A549 (cell line): ENCODE data around the gene HK1. TPM values are rescaled to one million over a fixed set of nuclear protein-coding genes. Genes with fewer than 3 reads are reported as not detected.

Experiments
- ATAC-seq, 2 experiments: fragments of 200-7000 bp in 1 of 2; fragments of >200 bp in 1 of 2; cut with Nextera tagmentation in 1 of 2; cut with Tn5 transposase in 1 of 2; 3 replicates each; pipeline versions ENCODE4 v1.8.0 to v1.9.1; 2018 to 2020; ENCODE audit warnings: mild to moderate bottlenecking in 1 of 2, moderate library complexity in 1 of 2
- CTCF ChIA-PET: fragments of 300-600 bp; sonication (Branson Sonifier 250); formaldehyde crosslinking; extraction: SDS; loops from one replicate; lab custom pipeline; 2021; ENCODE audit warnings: antibody characterized with exemption, inconsistent platforms; lab: Yijun Ruan, JAX
- POLR2A ChIA-PET: fragments of 350-600 bp; formaldehyde crosslinking; extraction: SDS; loops from one replicate; lab custom pipeline; 2021; ENCODE audit warnings: antibody characterized with exemption, inconsistent platforms; lab: Yijun Ruan, JAX
- DNase-seq, 2 experiments: peaks; one replicate each; pipeline versions ENCODE4 v3.0.0 to v3.0.0-alpha.2; 2011 to 2016; ENCODE audit warnings: low read depth in 1 of 2, low spot score in 1 of 2
- FAIRE-seq: peaks from 2 replicates; lab custom pipeline; 2011; peaks lifted over from hg19 to GRCh38; lab: Jason Lieb, UNC
- H3K27ac ChIP-seq, 2 experiments: fragments of >200 bp; sonication (Bioruptor Twin); formaldehyde crosslinking; 3 replicates each; pipeline ENCODE4 v1.5.1; 2016 to 2017
- H3K4me1 ChIP-seq: fragments of >200 bp; sonication (Bioruptor Twin); formaldehyde crosslinking; 3 replicates; pipeline ENCODE4 v1.6.1; 2016
- H3K4me2 ChIP-seq: fragments of >200 bp; sonication (Bioruptor Twin); formaldehyde crosslinking; 3 replicates; pipeline ENCODE4 v1.6.1; 2016
- H3K4me3 ChIP-seq: fragments of >200 bp; sonication (Bioruptor Twin); formaldehyde crosslinking; 3 replicates; pipeline ENCODE4 v1.5.1; 2016
- H3K9me3 ChIP-seq: fragments of >200 bp; sonication (Bioruptor Twin); formaldehyde crosslinking; 3 replicates; pipeline ENCODE4 v1.6.1; 2016
- BHLHE40 ChIP-seq: IDR thresholded peaks from 2 replicates; pipeline ENCODE4 v1.6.1; 2012; ENCODE audit warnings: low read depth, low read length, inconsistent platforms
- CBX8 ChIP-seq: fragments of 200-600 bp; sonication (generic); IDR thresholded peaks from 2 replicates; pipeline ENCODE4 v1.6.1; 2016
- CEBPB ChIP-seq, 2 experiments: fragments of >200 bp in 1 of 2; sonication (Bioruptor Twin) in 1 of 2; formaldehyde crosslinking in 1 of 2; IDR thresholded peaks; 2 replicates each; pipeline ENCODE4 v1.6.1; 2012 to 2016
- CHD4 ChIP-seq: fragments of 200-600 bp; sonication (generic); IDR thresholded peaks from 2 replicates; pipeline ENCODE4 v1.6.1; 2016; ENCODE audit warnings: antibody characterized with exemption, mild to moderate bottlenecking, borderline replicate concordance
- EHF ChIP-seq: fragments of 250-450 bp; sonication (Bioruptor Pico); IDR thresholded peaks from 2 replicates; pipeline ENCODE4 v1.5.0; 2020; ENCODE audit warnings: mild to moderate bottlenecking
- FOSL2 ChIP-seq, 2 experiments: fragments of 450-650 bp in 1 of 2; fragments of >200 bp in 1 of 2; sonication (Bioruptor Twin) in 1 of 2; formaldehyde crosslinking; IDR thresholded peaks; 2 replicates each; pipeline versions ENCODE4 v1.5.0 to v1.6.1; 2016 to 2020; ENCODE audit warnings: mild to moderate bottlenecking in 1 of 2, moderate library complexity in 1 of 2
- FOXS1 ChIP-seq: fragments of 250-450 bp; sonication (Bioruptor Pico); IDR thresholded peaks from 2 replicates; pipeline ENCODE4 v1.5.0; 2020; ENCODE audit warnings: mild to moderate bottlenecking, moderate library complexity
- HDAC2 ChIP-seq: fragments of 200-600 bp; sonication (generic); IDR thresholded peaks from 2 replicates; pipeline ENCODE4 v1.6.1; 2016
- HEYL ChIP-seq: fragments of 250-450 bp; sonication (Bioruptor Pico); IDR thresholded peaks from 2 replicates; pipeline ENCODE4 v1.8.0; 2021; ENCODE audit warnings: mild to moderate bottlenecking, moderate library complexity
- HOXB13 ChIP-seq: fragments of 250-450 bp; sonication (Bioruptor Pico); IDR thresholded peaks from 2 replicates; pipeline ENCODE4 v1.5.0; 2020; ENCODE audit warnings: low read depth, mild to moderate bottlenecking, moderate library complexity
- HOXB5 ChIP-seq: fragments of 250-450 bp; sonication (Bioruptor Pico); IDR thresholded peaks from 2 replicates; pipeline ENCODE4 v1.5.0; 2020; ENCODE audit warnings: mild to moderate bottlenecking, moderate library complexity
- JUNB ChIP-seq: fragments of >200 bp; sonication (Bioruptor Twin); formaldehyde crosslinking; IDR thresholded peaks from 2 replicates; pipeline ENCODE4 v1.6.1; 2016
- MAFK ChIP-seq: fragments of 450-650 bp; IDR thresholded peaks from 2 replicates; pipeline ENCODE4 v1.6.1; 2014; ENCODE audit not compliant: partially characterized antibody
- MAZ ChIP-seq: fragments of 150-350 bp; IDR thresholded peaks from 2 replicates; pipeline ENCODE4 v1.6.1; 2014; ENCODE audit warnings: antibody characterized with exemption, low read depth, low read length, borderline replicate concordance
- NFE2L2 ChIP-seq: fragments of 150-350 bp; conservative IDR thresholded peaks from 2 replicates; pipeline ENCODE4 v1.6.1; 2014; ENCODE audit warnings: low read length
- PHF8 ChIP-seq: fragments of 200-600 bp; sonication (generic); IDR thresholded peaks from 2 replicates; pipeline ENCODE4 v1.6.1; 2016; ENCODE audit warnings: low read depth, mild to moderate bottlenecking, antibody characterized with exemption, moderate library complexity, borderline replicate concordance
- POLR2AphosphoS2 ChIP-seq: conservative IDR thresholded peaks from 2 replicates; pipeline ENCODE4 v1.6.1; 2012; ENCODE audit warnings: low read length, improper control_type of control experiment, inconsistent platforms
- SREBF2 ChIP-seq: fragments of 450-650 bp; IDR thresholded peaks from 2 replicates; pipeline ENCODE4 v1.6.1; 2014; ENCODE audit warnings: mild to moderate bottlenecking, moderate library complexity
- TFCP2L1 ChIP-seq: fragments of 250-450 bp; sonication (Bioruptor Pico); IDR thresholded peaks from 2 replicates; pipeline ENCODE4 v1.5.0; 2021; ENCODE audit warnings: mild to moderate bottlenecking
- TP53 ChIP-seq: fragments of 250-450 bp; sonication (Bioruptor Pico); IDR thresholded peaks from 2 replicates; pipeline ENCODE4 v1.5.0; 2021; ENCODE audit warnings: mild to moderate bottlenecking, moderate library complexity
- ZNF302 ChIP-seq: fragments of 250-450 bp; sonication (Bioruptor Pico); IDR thresholded peaks from 2 replicates; pipeline ENCODE4 v1.9.0; 2021; ENCODE audit warnings: inconsistent platforms, mild to moderate bottlenecking, moderate library complexity
- ZSCAN20 ChIP-seq: fragments of 250-450 bp; sonication (Bioruptor Pico); IDR thresholded peaks from 2 replicates; pipeline ENCODE4 v1.8.0; 2022; ENCODE audit warnings: mild to moderate bottlenecking, moderate library complexity
- WGBS: methylation state at CpG from one replicate; pipeline ENCODE4 v1.1.6; 2017; ENCODE audit errors: missing lambda C conversion rate; 5-methylcytosine and 5-hydroxymethylcytosine counted together
- polyA plus RNA-seq, 4 experiments: library from polyadenylated mRNA; depleted of rRNA in 3 of 4; stranded (reverse); fragments of >200 nt; fragmentation: RNase III in 1 of 4; extraction: RNeasy Plus Mini Kit Qiagen cat#74134 plus additional on column Dnase treatment in 1 of 4; gene quantifications; 2 replicates in 3 of 4; 3 replicates in 1 of 4; pipeline ENCODE4 v1.2.3, GENCODE V29; 2011 to 2017
- TF ChIP-seq, protein P1 (sequence below): IDR thresholded peaks from 2 replicates; pipeline ENCODE4 v1.6.1; 2012
- TF ChIP-seq, protein P2 (sequence below): fragments of 250-450 bp; sonication (Bioruptor Pico); IDR thresholded peaks from 2 replicates; pipeline ENCODE4 v1.5.0; 2020; ENCODE audit warnings: low read depth, mild to moderate bottlenecking, moderate library complexity
- TF ChIP-seq, protein P3 (sequence below): IDR thresholded peaks from 2 replicates; pipeline ENCODE4 v1.6.1; 2012

The HK1 gene
- polyA plus RNA-seq, 2 of the 4 experiments (the other 2 are of a cell fraction), result 17.3 to 58.9 TPM

DNA sequence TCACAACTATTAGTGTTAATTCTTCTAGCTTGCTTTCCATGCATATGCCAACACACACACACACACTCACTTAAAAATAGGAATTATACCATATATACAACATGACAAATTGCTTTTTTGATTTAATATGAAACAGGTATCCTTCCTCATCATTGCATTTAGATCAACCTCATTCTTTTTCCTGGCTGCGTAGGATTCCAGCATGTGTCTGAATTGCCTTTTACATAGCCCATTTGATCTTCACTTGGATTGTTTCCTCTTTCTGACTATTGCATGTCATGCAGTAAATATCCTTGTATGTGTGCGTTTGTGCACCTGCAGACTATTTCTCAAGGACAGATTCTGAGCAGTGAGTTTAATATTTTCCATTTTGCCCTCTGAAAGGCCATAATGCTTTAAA lies 110.2 kb downstream of the HK1 start:
- DNase-seq (no peak), ATAC-seq (no peak), FAIRE-seq (no peak)
- no peak overlapping the region for H3K27ac ChIP-seq
- WGBS, result 91% methylated on average over 2 of the region's 2 CpGs
- H3K4me3 ChIP-seq, result no peak overlapping the region
- no peak overlapping the region for H3K4me2 ChIP-seq
- no peak for TF ChIP-seq JUNB
- POLR2A ChIA-PET, result no interaction called here
- H3K4me1 ChIP-seq, result peaks cover 37% of the 10 kb centered on the region
- H3K9me3 ChIP-seq, result no peaks in the 10 kb centered on the region
- CTCF ChIA-PET, result interaction anchor here (0.6 to 21.3 kb wide), 4 partner anchors 20 to 150 kb away, joined by 3 to 424 read pairs (median 6); no protein-coding TSS in a partner anchor

DNA sequence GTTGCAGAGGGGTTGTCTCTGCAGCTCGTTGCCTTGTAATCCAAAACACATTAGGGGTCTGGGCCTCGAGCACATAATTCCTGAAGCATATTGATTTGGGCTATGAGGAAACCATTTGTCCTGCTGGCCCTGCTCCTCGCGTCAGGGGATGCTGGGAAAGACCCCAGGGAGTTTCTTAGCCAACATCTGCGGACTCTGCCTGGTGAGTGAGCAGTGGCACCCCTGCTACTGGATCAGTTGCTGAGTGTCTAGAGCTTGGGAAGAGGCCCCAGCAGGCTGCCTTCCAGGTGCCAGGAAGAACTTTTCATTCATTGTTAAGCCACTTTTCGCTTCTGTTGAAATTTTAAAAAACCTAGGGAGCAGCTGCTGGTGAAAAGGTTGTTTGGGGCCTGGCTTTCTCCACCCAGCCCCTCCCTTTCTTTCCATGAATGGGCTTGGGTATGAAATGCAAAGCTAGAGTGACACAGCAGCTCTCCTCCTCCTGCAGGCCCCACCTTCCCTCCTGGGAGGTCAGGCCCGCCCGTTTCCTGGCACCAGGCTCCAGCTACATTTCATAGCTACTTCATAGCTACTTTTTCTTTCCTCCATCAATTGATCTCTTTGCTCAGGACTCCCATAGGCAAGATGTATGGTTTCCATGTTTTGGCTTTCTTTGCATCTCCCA lies 111.7 kb downstream of the HK1 start:
- TF ChIP-seq NFE2L2 (0 out of 2 replicates have a peak, but pooled peaks have one; percentile 34), BHLHE40 (no peak), HEYL (no peak), CHD4 (no peak), MAFK (peak; percentile 54), PHF8 (no peak), HOXB13 (CRISPR knock-in tag) (peak; percentile 13; the same call in 1 of the 2 replicates), EHF (CRISPR knock-in tag) (no peak), FOXS1 (CRISPR knock-in tag) (no peak)
- TF ChIP-seq, protein P1, sequence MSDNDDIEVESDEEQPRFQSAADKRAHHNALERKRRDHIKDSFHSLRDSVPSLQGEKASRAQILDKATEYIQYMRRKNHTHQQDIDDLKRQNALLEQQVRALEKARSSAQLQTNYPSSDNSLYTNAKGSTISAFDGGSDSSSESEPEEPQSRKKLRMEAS, result no peak
- ChIA-PET POLR2A (interaction anchor here (0.9 kb wide), 1 partner anchor 19 kb away, joined by 4 read pairs; no protein-coding TSS in a partner anchor), CTCF (interaction anchor here (0.5 to 21.3 kb wide), 13 partner anchors 9 to 384 kb away, joined by 3 to 424 read pairs (median 3); no protein-coding TSS in a partner anchor)
- Histone ChIP-seq H3K4me3 (no peak overlapping the region), H3K4me1 (peaks cover 32% of the 10 kb centered on the region), H3K4me2 (peak overlapping the region; percentile 43), H3K27ac (peak overlapping the region; percentile 72 to 77), H3K9me3 (no peaks in the 10 kb centered on the region)
- ATAC-seq (peak; percentile 51 to 77; a peak in 4 of 6 replicates), FAIRE-seq (no peak), DNase-seq (peak; percentile 62 to 83)
- WGBS, result 72% methylated on average over 8 of the region's 8 CpGs

DNA sequence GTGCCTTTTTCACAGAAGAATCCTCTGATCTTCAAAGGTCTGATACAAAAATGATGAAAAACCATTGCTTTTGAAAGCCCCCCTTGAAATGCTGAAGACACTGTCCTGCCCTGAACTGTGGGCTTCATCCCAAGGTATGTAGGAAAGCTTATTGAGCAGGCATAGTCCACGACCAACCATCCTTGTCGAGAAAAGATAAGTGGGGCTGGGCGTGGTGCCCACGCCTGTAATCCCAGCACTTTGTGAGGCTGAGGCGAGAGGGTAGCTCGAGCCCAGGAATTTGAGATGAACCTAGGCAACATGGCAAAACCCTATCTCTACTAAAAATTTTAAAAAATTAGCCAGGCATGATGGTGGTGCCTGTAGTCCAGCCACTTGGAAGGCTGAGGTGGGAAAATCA lies 112.9 kb downstream of the HK1 start:
- Histone ChIP-seq H3K4me3 (no peak overlapping the region), H3K9me3 (no peaks in the 10 kb centered on the region), H3K27ac (peak overlapping the region; percentile 7 to 77; a peak in 4 of 6 replicates), H3K4me2 (no peak overlapping the region), H3K4me1 (peaks cover 25% of the 10 kb centered on the region)
- DNase-seq (no peak), ATAC-seq (no peak)
- ChIA-PET POLR2A (interaction anchor here (0.9 kb wide), 1 partner anchor 17 kb away, joined by 4 read pairs; no protein-coding TSS in a partner anchor), CTCF (interaction anchor here (0.6 to 21.3 kb wide), 13 partner anchors 14 to 435 kb away, joined by 3 to 424 read pairs (median 3); partner anchors contain the start of gene DDX21)
- WGBS, result 83% methylated on average over 6 of the region's 6 CpGs
- TF ChIP-seq ZNF302 (CRISPR knock-in tag) (no peak), HDAC2 (no peak)
- TF ChIP-seq, all 56 proteins: peak for 0
- FAIRE-seq, result no peak

DNA sequence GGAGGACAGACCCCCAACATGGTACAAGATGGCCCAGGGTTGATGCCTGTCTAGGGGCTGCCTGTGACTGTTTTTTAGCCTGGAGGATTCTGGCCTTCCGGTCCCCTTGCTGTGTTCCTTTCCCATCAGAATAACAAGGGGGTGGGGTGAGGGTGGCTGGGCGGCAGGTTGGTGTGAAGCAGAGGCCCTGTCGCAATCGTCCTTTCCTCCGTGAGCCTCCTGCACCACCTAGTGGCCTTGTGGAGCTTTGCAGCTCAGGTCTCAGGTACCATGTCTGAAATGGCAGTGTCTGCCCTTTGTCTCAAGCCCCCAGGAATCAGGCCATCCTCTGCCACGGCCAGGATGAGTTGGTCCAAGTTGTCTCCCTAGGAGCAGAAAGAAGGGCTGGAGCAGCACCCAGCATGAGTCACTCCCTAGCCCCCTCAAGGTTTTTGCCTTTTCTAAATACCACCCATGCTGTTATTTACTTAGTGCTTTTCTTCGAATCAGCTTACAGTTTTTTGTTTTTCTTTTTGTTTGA lies 114.2 kb downstream of the HK1 start:
- 6% methylated on average over 3 of the region's 7 CpGs for WGBS
- CTCF ChIA-PET, result interaction anchor here (0.6 to 21.3 kb wide), 39 partner anchors 9 to 403 kb away, joined by 3 to 424 read pairs (median 4); no protein-coding TSS in a partner anchor
- peaks cover 21% of the 10 kb centered on the region for H3K4me1 ChIP-seq
- POLR2A ChIA-PET, result interaction anchor here (0.6 to 1.3 kb wide), 3 partner anchors 83 to 213 kb away, joined by 3 to 7 read pairs (median 4); partner anchors contain the start of gene SUPV3L1
- FAIRE-seq (peak; percentile 65), DNase-seq (peak; percentile 85 to 87), ATAC-seq (peak; percentile 86 to 94)
- H3K4me3 ChIP-seq, result no peak overlapping the region
- H3K4me2 ChIP-seq, result peak overlapping the region; percentile 29; the same call in 2 of the 3 replicates
- no peaks in the 10 kb centered on the region for H3K9me3 ChIP-seq
- H3K27ac ChIP-seq, result peak overlapping the region; percentile 48 to 72; a peak in 4 of 6 replicates
- TF ChIP-seq, protein P2, sequence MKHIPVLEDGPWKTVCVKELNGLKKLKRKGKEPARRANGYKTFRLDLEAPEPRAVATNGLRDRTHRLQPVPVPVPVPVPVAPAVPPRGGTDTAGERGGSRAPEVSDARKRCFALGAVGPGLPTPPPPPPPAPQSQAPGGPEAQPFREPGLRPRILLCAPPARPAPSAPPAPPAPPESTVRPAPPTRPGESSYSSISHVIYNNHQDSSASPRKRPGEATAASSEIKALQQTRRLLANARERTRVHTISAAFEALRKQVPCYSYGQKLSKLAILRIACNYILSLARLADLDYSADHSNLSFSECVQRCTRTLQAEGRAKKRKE (CRISPR knock-in tag), result no peak
- TF ChIP-seq HOXB5 (CRISPR knock-in tag), result no peak
- TF ChIP-seq ZSCAN20 (CRISPR knock-in tag), result no peak
- no peak for TF ChIP-seq CBX8
- TF ChIP-seq TP53, result no peak
- 0 out of 2 replicates have a peak, but pooled peaks have one; percentile 31 for TF ChIP-seq MAZ
- TF ChIP-seq BHLHE40, result no peak
- TF ChIP-seq, protein P3, sequence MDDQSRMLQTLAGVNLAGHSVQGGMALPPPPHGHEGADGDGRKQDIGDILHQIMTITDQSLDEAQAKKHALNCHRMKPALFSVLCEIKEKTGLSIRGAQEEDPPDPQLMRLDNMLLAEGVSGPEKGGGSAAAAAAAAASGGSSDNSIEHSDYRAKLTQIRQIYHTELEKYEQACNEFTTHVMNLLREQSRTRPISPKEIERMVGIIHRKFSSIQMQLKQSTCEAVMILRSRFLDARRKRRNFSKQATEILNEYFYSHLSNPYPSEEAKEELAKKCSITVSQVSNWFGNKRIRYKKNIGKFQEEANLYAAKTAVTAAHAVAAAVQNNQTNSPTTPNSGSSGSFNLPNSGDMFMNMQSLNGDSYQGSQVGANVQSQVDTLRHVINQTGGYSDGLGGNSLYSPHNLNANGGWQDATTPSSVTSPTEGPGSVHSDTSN, result no peak
- TF ChIP-seq FOSL2 (IDR thresholded peaks at IDR 0.05), result no peak
- TF ChIP-seq FOSL2 (CRISPR knock-in tag; IDR thresholded peaks at IDR 0.05), result peak; percentile 2; the same call in 1 of the 2 replicates
- no peak for TF ChIP-seq TFCP2L1 (CRISPR knock-in tag)
- no peak for TF ChIP-seq MAFK
- no peak for TF ChIP-seq EHF (CRISPR knock-in tag)
- TF ChIP-seq FOXS1 (CRISPR knock-in tag), result no peak
- no peak for TF ChIP-seq POLR2AphosphoS2
- TF ChIP-seq CEBPB (IDR thresholded peaks at IDR 0.05), result peak; percentile 87 to 98
- TF ChIP-seq SREBF2, result no peak
